Vagina (tissue), 2 donors: ENCODE results near the gene C1orf141. TPM values are rescaled to one million over a fixed set of nuclear protein-coding genes. Genes with fewer than 3 reads are reported as not detected.
"Not testable (repeated sequence)": the region's sequence is repeated elsewhere in the genome, so short reads cannot be mapped to it uniquely, and the experiment has no call there.

Source experiments
- DNase-seq, 2 donors: peaks; one replicate each; pipeline ENCODE4 v3.0.0-alpha.2; 2017; ENCODE audit errors: extremely low spot score in 2 of 2
- H3K27ac ChIP-seq: fragments of 200-600 bp; sonication (generic); one replicate; pipeline ENCODE4 v1.5.1; 2019
- H3K27me3 ChIP-seq: fragments of 200-600 bp; sonication (generic); one replicate; pipeline ENCODE4 v1.5.1; 2019
- H3K36me3 ChIP-seq, 2 donors: fragments of 200-600 bp; sonication (generic); one replicate each; pipeline ENCODE4 v1.5.1; 2017 to 2019
- H3K4me1 ChIP-seq: fragments of 200-600 bp; sonication (generic); one replicate; pipeline ENCODE4 v1.5.1; 2019
- H3K4me3 ChIP-seq, 2 donors: fragments of 200-600 bp; sonication (generic); 1 replicate in 1 of 2; 2 replicates in 1 of 2; pipeline ENCODE4 v1.5.1; 2016 to 2019
- H3K9me3 ChIP-seq: fragments of 200-600 bp; sonication (generic); one replicate; pipeline ENCODE4 v1.5.1; 2019
- POLR2A ChIP-seq, 2 donors: fragments of 450-650 bp; IDR thresholded peaks; one replicate each; pipeline ENCODE4 v1.6.1; 2017; ENCODE audit warnings: antibody characterized with exemption in 2 of 2, mild to moderate bottlenecking in 2 of 2, moderate library complexity in 2 of 2
- POLR2AphosphoS5 ChIP-seq, 2 donors: sonication (generic); formaldehyde crosslinking; IDR thresholded peaks; one replicate each; pipeline ENCODE4 v1.9.0; 2017; ENCODE audit warnings: antibody characterized with exemption in 2 of 2, mild to moderate bottlenecking in 2 of 2, low read depth in 1 of 2; ENCODE audit not compliant: insufficient read depth in 1 of 2
- intact Hi-C: fragments of 100-400 bp; cut with DNase I; formaldehyde crosslinking; loops from one replicate; pipeline ENCODE4 v1.15.1; 2023
- total RNA-seq: library from RNA; depleted of rRNA; stranded (reverse); fragments of >200 nt; gene quantifications from one replicate; pipeline ENCODE4 v1.2.3, GENCODE V29; 2016
- TF ChIP-seq, protein P1 (sequence below), 3 experiments: fragments of 450-650 bp in 2 of 3; fragments of 200-600 bp in 1 of 3; sonication (generic) in 1 of 3; IDR thresholded peaks; one replicate each; pipeline ENCODE4 v1.5.1; 2017 to 2019; ENCODE audit warnings: antibody characterized with exemption in 3 of 3, mild to moderate bottlenecking in 2 of 3, moderate library complexity in 2 of 3

The C1orf141 gene
- total RNA-seq, 1 donor from 2014 or later: not detected

- intact Hi-C loops: loop anchor here (5.0 kb wide), 2 partner anchors 152 to 387 kb away; no protein-coding TSS in a partner anchor
Measured at GRCh38 chr1:67149179-67149770, 14.5 kb upstream of the C1orf141 start.

GRCh38 chr1:67148516-67149178 is 13.9 kb upstream of the C1orf141 start:
- no peaks in the 10 kb centered on the region for H3K9me3 ChIP-seq
- H3K36me3 ChIP-seq: no peaks in the 10 kb centered on the region
- peaks cover 5% of the 10 kb centered on the region for H3K4me1 ChIP-seq
- no peak overlapping the region for H3K4me3 ChIP-seq
- TF ChIP-seq POLR2A (IDR thresholded peaks at IDR 0.05) (no peak), POLR2AphosphoS5 (IDR thresholded peaks at IDR 0.05; ENCODE audit: insufficient read depth in 1 of 2, low read depth in 1 of 2) (no peak)
- TF ChIP-seq, protein P1, sequence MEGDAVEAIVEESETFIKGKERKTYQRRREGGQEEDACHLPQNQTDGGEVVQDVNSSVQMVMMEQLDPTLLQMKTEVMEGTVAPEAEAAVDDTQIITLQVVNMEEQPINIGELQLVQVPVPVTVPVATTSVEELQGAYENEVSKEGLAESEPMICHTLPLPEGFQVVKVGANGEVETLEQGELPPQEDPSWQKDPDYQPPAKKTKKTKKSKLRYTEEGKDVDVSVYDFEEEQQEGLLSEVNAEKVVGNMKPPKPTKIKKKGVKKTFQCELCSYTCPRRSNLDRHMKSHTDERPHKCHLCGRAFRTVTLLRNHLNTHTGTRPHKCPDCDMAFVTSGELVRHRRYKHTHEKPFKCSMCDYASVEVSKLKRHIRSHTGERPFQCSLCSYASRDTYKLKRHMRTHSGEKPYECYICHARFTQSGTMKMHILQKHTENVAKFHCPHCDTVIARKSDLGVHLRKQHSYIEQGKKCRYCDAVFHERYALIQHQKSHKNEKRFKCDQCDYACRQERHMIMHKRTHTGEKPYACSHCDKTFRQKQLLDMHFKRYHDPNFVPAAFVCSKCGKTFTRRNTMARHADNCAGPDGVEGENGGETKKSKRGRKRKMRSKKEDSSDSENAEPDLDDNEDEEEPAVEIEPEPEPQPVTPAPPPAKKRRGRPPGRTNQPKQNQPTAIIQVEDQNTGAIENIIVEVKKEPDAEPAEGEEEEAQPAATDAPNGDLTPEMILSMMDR (IDR thresholded peaks at IDR 0.05): no peak
- intact Hi-C loops: loop anchor here (5.0 kb wide), 2 partner anchors 151 to 386 kb away; no protein-coding TSS in a partner anchor
- no peaks in the 10 kb centered on the region for H3K27me3 ChIP-seq
- H3K27ac ChIP-seq: no peak overlapping the region
- DNase-seq: no peak

More at GRCh38 chr1:67149179-67149770, 14.5 kb upstream of the C1orf141 start:
- DNase-seq: no peak
- H3K9me3 ChIP-seq: no peaks in the 10 kb centered on the region
- H3K4me3 ChIP-seq: no peak overlapping the region
- no peak overlapping the region for H3K27ac ChIP-seq
- H3K4me1 ChIP-seq: peaks cover 5% of the 10 kb centered on the region
- no peaks in the 10 kb centered on the region for H3K36me3 ChIP-seq
- TF ChIP-seq POLR2A (IDR thresholded peaks at IDR 0.05): no peak
- TF ChIP-seq, protein P1 (IDR thresholded peaks at IDR 0.05): peak; percentile 64 to 78 (median 67)
- no peaks in the 10 kb centered on the region for H3K27me3 ChIP-seq

GRCh38 chr1:67147973-67148372 is 13.2 kb upstream of the C1orf141 start:
- intact Hi-C loops: loop anchor here (5.0 kb wide), 2 partner anchors 151 to 386 kb away; no protein-coding TSS in a partner anchor
- not testable (repeated sequence) for H3K27ac ChIP-seq, H3K36me3 ChIP-seq, DNase-seq, H3K4me3 ChIP-seq, H3K9me3 ChIP-seq, H3K27me3 ChIP-seq, H3K4me1 ChIP-seq

DNA sequence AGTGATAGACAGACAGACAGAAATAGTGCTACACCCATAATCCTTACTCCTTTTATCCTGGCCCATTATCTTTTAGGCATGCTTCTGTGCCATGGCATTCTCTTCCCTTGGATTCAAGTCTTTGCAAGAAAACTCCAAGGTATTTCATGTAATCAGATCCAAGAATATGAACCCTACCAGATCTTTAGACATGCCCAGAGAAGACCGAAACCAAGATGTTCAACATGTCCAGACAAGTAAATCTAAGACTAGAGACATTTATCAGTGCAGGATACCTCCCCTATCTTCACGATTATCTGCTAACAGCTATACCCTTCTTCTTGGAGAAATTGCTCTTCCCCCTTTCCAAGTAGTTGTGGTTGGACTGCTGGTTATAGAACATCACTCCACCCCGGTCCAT is 11.8 kb upstream of the C1orf141 start:
- H3K4me3 ChIP-seq: no peak overlapping the region
- DNase-seq: no peak
- intact Hi-C loops: loop anchor here (5.0 kb wide), 2 partner anchors 149 to 384 kb away; no protein-coding TSS in a partner anchor
- no peak overlapping the region for H3K27ac ChIP-seq
- H3K27me3 ChIP-seq: no peaks in the 10 kb centered on the region
- no peaks in the 10 kb centered on the region for H3K9me3 ChIP-seq
- H3K36me3 ChIP-seq: no peaks in the 10 kb centered on the region
- H3K4me1 ChIP-seq: peaks cover 5% of the 10 kb centered on the region
- TF ChIP-seq POLR2A (IDR thresholded peaks at IDR 0.05): no peak
- TF ChIP-seq, protein P1 (IDR thresholded peaks at IDR 0.05): no peak
- no peak for TF ChIP-seq POLR2AphosphoS5 (IDR thresholded peaks at IDR 0.05; ENCODE audit: insufficient read depth in 1 of 2, low read depth in 1 of 2)

GRCh38 chr1:67146101-67146500 is 11.3 kb upstream of the C1orf141 start:
- H3K27ac ChIP-seq: no peak overlapping the region
- no peak for DNase-seq
- H3K4me3 ChIP-seq: no peak overlapping the region
- H3K9me3 ChIP-seq: no peaks in the 10 kb centered on the region
- no peaks in the 10 kb centered on the region for H3K27me3 ChIP-seq
- H3K4me1 ChIP-seq: peaks cover 5% of the 10 kb centered on the region
- intact Hi-C loops: loop anchor here (5.0 kb wide), 2 partner anchors 149 to 384 kb away; no protein-coding TSS in a partner anchor
- TF ChIP-seq POLR2A (IDR thresholded peaks at IDR 0.05): no peak
- no peak for TF ChIP-seq POLR2AphosphoS5 (IDR thresholded peaks at IDR 0.05; ENCODE audit: insufficient read depth in 1 of 2, low read depth in 1 of 2)
- TF ChIP-seq, protein P1 (IDR thresholded peaks at IDR 0.05): no peak
- no peaks in the 10 kb centered on the region for H3K36me3 ChIP-seq
